ENCODE results near the gene CPNE5. TPM values are rescaled to one million over a fixed set of nuclear protein-coding genes. Genes with fewer than 3 reads are reported as not detected.
A peak's percentile ranks its signal among the peaks of the same experiment; 100 is the strongest.

CPNE5 gene
- total and polyA plus RNA-seq, 2 donors = 0.57 to 3.4 TPM

GRCh38 chr6:36733300-36733699, 105.9 kb downstream of the CPNE5 start:
- no peak overlapping the region for H3K27ac ChIP-seq (ENCODE audit: low read depth in 1 of 2, low read length in 1 of 2)
- DNase-seq (ENCODE audit: low read depth in 6 of 9, low spot score in 9 of 9) = no peak
- H3K4me1 ChIP-seq (ENCODE audit: control insufficient read depth in 2 of 2, insufficient read depth in 2 of 2, low read length in 2 of 2) = peaks cover 0 to 11% of the 10 kb centered on the region in 2 donors
- no peak overlapping the region for H3K4me3 ChIP-seq (ENCODE audit: low read length in 2 of 2)
- no peaks in the 10 kb centered on the region for H3K36me3 ChIP-seq (ENCODE audit: control insufficient read depth in 2 of 2, insufficient read depth in 2 of 2, low read length in 1 of 2)
- H3K27me3 ChIP-seq (ENCODE audit: control insufficient read depth in 2 of 2, insufficient read depth in 1 of 2, low read length in 1 of 2) = peaks cover 0 to 10% of the 10 kb centered on the region in 2 donors
- WGBS = 86% methylated on average over 5 of the region's 5 CpGs
- H3K9me3 ChIP-seq (ENCODE audit: control insufficient read depth in 2 of 2, insufficient read depth in 1 of 2, low read length in 1 of 2) = peaks cover 0 to 8% of the 10 kb centered on the region in 2 donors

DNA sequence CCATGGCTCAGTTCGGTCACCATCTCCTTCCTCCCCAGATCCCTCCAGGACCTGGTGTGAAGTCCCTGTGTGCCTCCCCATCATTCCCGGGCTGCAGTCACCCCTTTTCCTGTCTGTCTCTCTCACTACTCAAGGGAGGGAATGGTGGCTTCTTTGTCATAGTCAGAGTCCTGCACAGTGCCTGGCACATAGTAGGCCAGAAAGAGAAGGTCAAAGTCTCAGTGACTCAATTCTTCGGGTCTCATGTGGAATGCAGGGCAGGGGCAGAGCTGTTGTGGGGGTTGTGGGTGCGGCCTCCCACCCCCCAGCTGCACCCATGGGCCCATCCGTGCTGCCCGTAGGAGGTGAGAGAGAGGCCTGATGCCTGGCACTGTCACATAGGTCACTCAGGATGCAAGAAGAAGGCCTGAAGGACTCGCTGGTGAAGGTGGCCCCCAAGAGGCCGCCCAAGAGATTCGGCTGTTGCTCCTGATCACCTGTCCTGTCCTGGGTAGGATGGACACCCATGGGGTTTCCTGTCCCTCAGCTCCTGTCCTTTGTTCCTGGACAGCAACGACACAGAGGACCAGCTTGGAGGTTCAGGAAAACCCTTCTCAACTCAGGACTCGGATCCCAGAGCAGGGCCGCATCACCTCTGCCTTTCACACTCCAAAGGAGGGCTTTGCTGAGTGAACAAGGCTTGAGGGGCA, 107.5 kb downstream of the CPNE5 start:
- Histone ChIP-seq H3K4me3 (ENCODE audit: low read length in 2 of 2) (no peak overlapping the region), H3K9me3 (ENCODE audit: control insufficient read depth in 2 of 2, insufficient read depth in 1 of 2, low read length in 1 of 2) (peaks cover 0 to 8% of the 10 kb centered on the region in 2 donors), H3K27ac (ENCODE audit: low read depth in 1 of 2, low read length in 1 of 2) (no peak overlapping the region), H3K36me3 (ENCODE audit: control insufficient read depth in 2 of 2, insufficient read depth in 2 of 2, low read length in 1 of 2) (no peaks in the 10 kb centered on the region), H3K27me3 (ENCODE audit: control insufficient read depth in 2 of 2, insufficient read depth in 1 of 2, low read length in 1 of 2) (peaks cover 0 to 10% of the 10 kb centered on the region in 2 donors), H3K4me1 (ENCODE audit: control insufficient read depth in 2 of 2, insufficient read depth in 2 of 2, low read length in 2 of 2) (peaks cover 0 to 11% of the 10 kb centered on the region in 2 donors)
- no peak for DNase-seq (ENCODE audit: low read depth in 6 of 9, low spot score in 9 of 9)
- WGBS = 96% methylated on average over 12 of the region's 12 CpGs

DNA sequence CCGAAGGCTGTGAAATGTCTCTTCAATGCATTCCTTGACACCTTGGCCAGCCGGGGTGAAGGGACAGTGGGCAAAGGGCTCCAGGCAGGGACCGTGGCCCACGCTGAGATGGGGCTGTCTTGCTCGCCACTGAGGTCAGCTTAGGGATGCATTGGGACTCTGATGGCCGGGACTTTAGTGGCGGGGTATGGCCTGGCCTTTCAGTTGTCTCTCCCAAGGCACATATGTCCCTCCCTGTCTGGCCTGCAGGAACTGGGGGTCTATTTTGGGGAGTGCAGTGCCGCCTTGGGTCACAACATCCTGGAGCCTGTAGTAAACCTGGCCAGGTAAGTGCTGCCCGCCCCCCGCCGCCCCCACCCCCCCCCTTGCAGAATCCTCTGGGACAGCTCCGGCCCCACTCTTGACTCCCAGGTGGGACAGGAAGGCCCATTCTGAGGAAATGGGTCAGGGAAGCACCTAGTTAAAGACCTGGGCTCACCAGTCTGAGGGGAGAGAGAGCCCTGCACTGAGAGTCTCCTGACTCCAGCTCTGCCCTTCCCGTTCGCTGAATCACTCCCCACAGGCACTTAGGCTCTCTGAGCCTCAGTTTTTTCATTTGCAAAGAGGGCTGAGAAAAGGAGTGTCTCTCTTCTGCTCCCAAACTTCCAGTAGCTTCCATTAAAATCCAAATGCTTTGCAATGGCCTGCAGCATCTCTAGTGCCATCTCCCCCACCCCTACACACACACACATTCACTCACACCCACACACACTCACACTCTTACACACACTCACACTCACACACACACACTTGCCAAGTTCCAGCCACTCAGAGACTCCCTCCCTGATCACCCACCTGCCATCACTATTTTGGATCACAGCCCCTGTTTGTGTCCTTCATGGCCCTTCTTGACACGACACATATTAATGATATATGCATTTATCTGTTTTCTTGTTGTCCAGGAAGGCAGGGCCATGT, 108.5 kb downstream of the CPNE5 start:
- Histone ChIP-seq H3K4me3 (ENCODE audit: low read length in 2 of 2) (no peak overlapping the region), H3K27me3 (ENCODE audit: control insufficient read depth in 2 of 2, insufficient read depth in 1 of 2, low read length in 1 of 2) (peaks cover 0 to 9% of the 10 kb centered on the region in 2 donors), H3K27ac (ENCODE audit: low read depth in 1 of 2, low read length in 1 of 2) (no peak overlapping the region), H3K4me1 (ENCODE audit: control insufficient read depth in 2 of 2, insufficient read depth in 2 of 2, low read length in 2 of 2) (peaks cover 0 to 11% of the 10 kb centered on the region in 2 donors), H3K36me3 (ENCODE audit: control insufficient read depth in 2 of 2, insufficient read depth in 2 of 2, low read length in 1 of 2) (no peaks in the 10 kb centered on the region), H3K9me3 (ENCODE audit: control insufficient read depth in 2 of 2, insufficient read depth in 1 of 2, low read length in 1 of 2) (peaks cover 0 to 8% of the 10 kb centered on the region in 2 donors)
- 94% methylated on average over 15 of the region's 15 CpGs for WGBS
- no peak for DNase-seq (ENCODE audit: low read depth in 6 of 9, low spot score in 9 of 9)

DNA sequence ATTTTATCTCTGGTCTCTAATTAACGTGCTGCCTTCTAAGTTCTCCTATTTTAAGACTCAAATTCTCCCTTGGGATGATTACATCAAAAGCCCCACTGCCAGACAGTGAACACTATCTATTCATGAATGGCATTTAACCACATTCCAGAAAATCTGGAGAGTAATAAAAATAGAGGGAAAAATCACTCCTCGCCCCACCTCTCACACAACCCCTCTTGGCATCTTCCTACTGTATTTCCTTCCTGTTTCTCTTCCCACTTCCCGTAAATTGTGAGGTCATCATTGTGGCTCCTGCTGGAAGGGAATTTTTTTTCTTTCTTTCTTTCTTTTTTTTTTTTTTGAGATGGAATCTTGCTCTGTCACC, 110.1 kb downstream of the CPNE5 start:
- Histone ChIP-seq H3K9me3 (ENCODE audit: control insufficient read depth in 2 of 2, insufficient read depth in 1 of 2, low read length in 1 of 2) (peaks cover 0 to 3% of the 10 kb centered on the region in 2 donors), H3K27ac (ENCODE audit: low read depth in 1 of 2, low read length in 1 of 2) (no peak overlapping the region), H3K4me3 (ENCODE audit: low read length in 2 of 2) (no peak overlapping the region), H3K27me3 (ENCODE audit: control insufficient read depth in 2 of 2, insufficient read depth in 1 of 2, low read length in 1 of 2) (no peaks in the 10 kb centered on the region), H3K4me1 (ENCODE audit: control insufficient read depth in 2 of 2, insufficient read depth in 2 of 2, low read length in 2 of 2) (no peaks in the 10 kb centered on the region), H3K36me3 (ENCODE audit: control insufficient read depth in 2 of 2, insufficient read depth in 2 of 2, low read length in 1 of 2) (no peaks in the 10 kb centered on the region)
- 74% methylated on average over 3 of the region's 3 CpGs for WGBS
- DNase-seq (ENCODE audit: low read depth in 6 of 9, low spot score in 9 of 9) = no peak

DNA sequence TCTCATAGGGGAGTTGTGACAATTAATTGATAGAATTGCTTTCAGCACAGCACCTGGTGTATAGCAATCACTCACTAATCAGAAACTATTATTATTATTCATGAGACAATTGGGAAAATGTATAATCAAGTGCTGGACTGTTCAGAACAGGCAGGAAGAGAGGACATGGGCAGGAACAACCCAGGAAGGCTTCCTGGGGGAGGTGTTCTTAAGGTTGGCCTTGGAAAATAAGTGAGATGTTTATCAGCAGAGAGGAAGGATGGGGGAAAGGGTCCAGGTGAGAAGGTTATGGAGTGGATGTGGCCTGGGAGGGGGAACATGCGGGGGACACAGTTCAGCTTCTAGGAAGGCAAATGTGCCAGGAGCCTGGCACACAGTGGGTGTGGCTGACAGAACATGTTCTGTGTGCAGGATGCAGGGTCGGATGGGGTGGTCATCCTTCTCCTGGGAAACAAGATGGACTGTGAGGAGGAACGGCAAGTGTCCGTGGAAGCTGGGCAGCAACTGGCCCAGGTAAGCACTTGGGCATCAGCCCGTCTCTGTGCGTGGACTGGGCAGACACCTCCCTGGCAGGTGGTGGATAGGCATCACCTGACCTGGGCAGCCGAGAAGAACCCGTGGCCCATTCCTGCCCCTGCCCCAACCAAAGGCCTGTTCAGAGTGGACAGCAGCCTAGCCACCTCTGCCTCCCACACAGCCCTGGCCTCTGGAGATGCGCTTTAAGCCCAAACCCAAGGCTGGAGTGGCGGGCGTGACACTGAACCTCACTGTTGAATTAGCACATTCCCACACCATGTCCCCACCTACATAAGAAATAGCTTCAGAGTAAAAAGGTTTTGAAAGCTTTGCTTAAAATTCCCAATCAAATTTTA, 110.7 kb downstream of the CPNE5 start:
- no peaks in the 10 kb centered on the region for H3K4me1 ChIP-seq (ENCODE audit: control insufficient read depth in 2 of 2, insufficient read depth in 2 of 2, low read length in 2 of 2)
- no peaks in the 10 kb centered on the region for H3K27me3 ChIP-seq (ENCODE audit: control insufficient read depth in 2 of 2, insufficient read depth in 1 of 2, low read length in 1 of 2)
- 96% methylated on average over 11 of the region's 11 CpGs for WGBS
- no peak overlapping the region for H3K4me3 ChIP-seq (ENCODE audit: low read length in 2 of 2)
- H3K27ac ChIP-seq (ENCODE audit: low read depth in 1 of 2, low read length in 1 of 2) = no peak overlapping the region
- H3K9me3 ChIP-seq (ENCODE audit: control insufficient read depth in 2 of 2, insufficient read depth in 1 of 2, low read length in 1 of 2) = peaks cover 0 to 3% of the 10 kb centered on the region in 2 donors
- DNase-seq (ENCODE audit: low read depth in 6 of 9, low spot score in 9 of 9) = no peak
- no peaks in the 10 kb centered on the region for H3K36me3 ChIP-seq (ENCODE audit: control insufficient read depth in 2 of 2, insufficient read depth in 2 of 2, low read length in 1 of 2)

- no peaks in the 10 kb centered on the region for H3K36me3 ChIP-seq (ENCODE audit: control insufficient read depth in 2 of 2, insufficient read depth in 2 of 2, low read length in 1 of 2)
- no peaks in the 10 kb centered on the region for H3K4me1 ChIP-seq (ENCODE audit: control insufficient read depth in 2 of 2, insufficient read depth in 2 of 2, low read length in 2 of 2)
- no peaks in the 10 kb centered on the region for H3K27me3 ChIP-seq (ENCODE audit: control insufficient read depth in 2 of 2, insufficient read depth in 1 of 2, low read length in 1 of 2)
- 88% methylated on average over 7 of the region's 7 CpGs for WGBS
- peak in 1 of 9 donors; percentile 25 for DNase-seq (ENCODE audit: low read depth in 6 of 9, low spot score in 9 of 9)
- H3K27ac ChIP-seq (ENCODE audit: low read depth in 1 of 2, low read length in 1 of 2) = no peak overlapping the region
- peaks cover 0 to under 1% of the 10 kb centered on the region in 2 donors for H3K9me3 ChIP-seq (ENCODE audit: control insufficient read depth in 2 of 2, insufficient read depth in 1 of 2, low read length in 1 of 2)
- H3K4me3 ChIP-seq (ENCODE audit: low read length in 2 of 2) = no peak overlapping the region
These were observed 111.7 kb downstream of the CPNE5 start for GRCh38 chr6:36727505-36728021.

DNA sequence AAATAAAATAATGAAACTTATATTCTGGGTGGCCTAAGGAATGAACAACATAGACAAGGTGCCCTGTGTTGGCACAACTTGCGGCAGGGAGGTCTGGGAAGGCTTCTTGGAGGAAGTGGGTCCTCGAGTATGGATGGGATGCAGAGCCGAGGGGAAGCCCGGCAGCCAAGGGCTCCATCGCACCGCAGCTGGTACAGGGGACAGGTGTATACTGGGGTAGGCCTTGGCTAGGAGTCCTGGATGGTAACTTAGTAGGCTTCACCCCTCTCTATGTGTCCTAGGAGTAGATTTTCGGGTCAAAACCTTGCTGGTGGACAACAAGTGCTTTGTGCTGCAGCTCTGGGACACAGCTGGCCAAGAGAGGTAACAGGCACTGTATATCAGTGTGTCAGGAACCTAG, 113.7 kb downstream of the CPNE5 start:
- no peak overlapping the region for H3K27ac ChIP-seq (ENCODE audit: low read depth in 1 of 2, low read length in 1 of 2)
- DNase-seq (ENCODE audit: low read depth in 6 of 9, low spot score in 9 of 9) = no peak
- 96% methylated on average over 7 of the region's 7 CpGs for WGBS
- H3K36me3 ChIP-seq (ENCODE audit: control insufficient read depth in 2 of 2, insufficient read depth in 2 of 2, low read length in 1 of 2) = no peaks in the 10 kb centered on the region
- H3K4me3 ChIP-seq (ENCODE audit: low read length in 2 of 2) = no peak overlapping the region
- peaks cover 0 to 2% of the 10 kb centered on the region in 2 donors for H3K4me1 ChIP-seq (ENCODE audit: control insufficient read depth in 2 of 2, insufficient read depth in 2 of 2, low read length in 2 of 2)
- no peaks in the 10 kb centered on the region for H3K27me3 ChIP-seq (ENCODE audit: control insufficient read depth in 2 of 2, insufficient read depth in 1 of 2, low read length in 1 of 2)
- H3K9me3 ChIP-seq (ENCODE audit: control insufficient read depth in 2 of 2, insufficient read depth in 1 of 2, low read length in 1 of 2) = no peaks in the 10 kb centered on the region

- H3K4me1 ChIP-seq (ENCODE audit: control insufficient read depth in 2 of 2, insufficient read depth in 2 of 2, low read length in 2 of 2) = peaks cover 0 to 7% of the 10 kb centered on the region in 2 donors
- no peak overlapping the region for H3K4me3 ChIP-seq (ENCODE audit: low read length in 2 of 2)
- H3K27me3 ChIP-seq (ENCODE audit: control insufficient read depth in 2 of 2, insufficient read depth in 1 of 2, low read length in 1 of 2) = no peaks in the 10 kb centered on the region
- H3K36me3 ChIP-seq (ENCODE audit: control insufficient read depth in 2 of 2, insufficient read depth in 2 of 2, low read length in 1 of 2) = no peaks in the 10 kb centered on the region
- no peak overlapping the region for H3K27ac ChIP-seq (ENCODE audit: low read depth in 1 of 2, low read length in 1 of 2)
- peak in 4 of 9 donors; percentile 21 to 49 (median 28) for DNase-seq (ENCODE audit: low read depth in 6 of 9, low spot score in 9 of 9)
- H3K9me3 ChIP-seq (ENCODE audit: control insufficient read depth in 2 of 2, insufficient read depth in 1 of 2, low read length in 1 of 2) = no peaks in the 10 kb centered on the region
- 82% methylated on average over 13 of the region's 13 CpGs for WGBS
These were observed 114.5 kb downstream of the CPNE5 start for GRCh38 chr6:36724514-36725390.

All from thymus (tissue), 11 donors.